ENCODE data around the gene FNBP1.
"Not testable (repeated sequence)": the region's sequence is repeated elsewhere in the genome, so short reads cannot be mapped to it uniquely, and the experiment has no call there.

The FNBP1 gene

GRCh38 chr9:130020618-130021017, 22.4 kb downstream of the FNBP1 start:
- DNase-seq: no peak

GRCh38 chr9:130018265-130018664, 24.7 kb downstream of the FNBP1 start:
- DNase-seq: no peak

GRCh38 chr9:130017510-130017909, 25.5 kb downstream of the FNBP1 start:
- not testable (repeated sequence) for DNase-seq

- DNase-seq: no peak
Measured at GRCh38 chr9:130017076-130017475, 25.9 kb downstream of the FNBP1 start.

GRCh38 chr9:130015353-130016019, 27.5 kb downstream of the FNBP1 start:
- no peak for DNase-seq

- no peak for DNase-seq
Measured at GRCh38 chr9:130013326-130013725, 29.7 kb downstream of the FNBP1 start.

- no peak for DNase-seq
Measured at GRCh38 chr9:130010151-130010988, 32.6 kb downstream of the FNBP1 start.

- DNase-seq: not testable (repeated sequence)
Measured at GRCh38 chr9:130009546-130009945, 33.4 kb downstream of the FNBP1 start.

GRCh38 chr9:130008538-130008937, 34.5 kb downstream of the FNBP1 start:
- DNase-seq: no peak

GRCh38 chr9:130006952-130007351, 36.0 kb downstream of the FNBP1 start:
- not testable (repeated sequence) for DNase-seq

GRCh38 chr9:130003943-130004552, 38.9 kb downstream of the FNBP1 start:
- DNase-seq: no peak

GRCh38 chr9:130002320-130002719, 40.7 kb downstream of the FNBP1 start:
- DNase-seq: no peak

- no peak for DNase-seq
Measured at GRCh38 chr9:130001190-130001589, 41.8 kb downstream of the FNBP1 start.

GRCh38 chr9:129999141-129999510, 43.9 kb downstream of the FNBP1 start:
- no peak for DNase-seq

- no peak for DNase-seq
Measured at GRCh38 chr9:129998491-129999140, 44.4 kb downstream of the FNBP1 start.

- DNase-seq: not testable (repeated sequence)
Measured at GRCh38 chr9:129997706-129998105, 45.3 kb downstream of the FNBP1 start.

- no peak for DNase-seq
Measured at GRCh38 chr9:129996161-129996830, 46.7 kb downstream of the FNBP1 start.

GRCh38 chr9:129995409-129996160, 47.4 kb downstream of the FNBP1 start:
- no peak for DNase-seq

- DNase-seq: no peak
Measured at GRCh38 chr9:129994882-129995281, 48.1 kb downstream of the FNBP1 start.

GRCh38 chr9:129991139-129991538, 51.9 kb downstream of the FNBP1 start:
- not testable (repeated sequence) for DNase-seq

- no peak for DNase-seq
Measured at GRCh38 chr9:129990269-129991010, 52.5 kb downstream of the FNBP1 start.

Measured in NCI-H2107 (cell line).